Measurements from ENCODE around the gene NOSTRIN. TPM values are rescaled to one million over a fixed set of nuclear protein-coding genes. Genes with fewer than 3 reads are reported as not detected.
"Not testable (repeated sequence)": the region's sequence is repeated elsewhere in the genome, so short reads cannot be mapped to it uniquely, and the experiment has no call there.

NOSTRIN gene
- total and polyA plus RNA-seq, 3 donors from 2014 or later, result 28.9 to 99.8 (median 93.8) TPM

- intact Hi-C loops (cut with DNase I; ENCODE audit: low total_unique reads), result no loop called here
- H3K27ac ChIP-seq, result no peak overlapping the region
- H3K27me3 ChIP-seq, result no peaks in the 10 kb centered on the region
- no peaks in the 10 kb centered on the region for H3K4me1 ChIP-seq
- 57 to 74% methylated on average over 3 of the region's 3 CpGs for WGBS, 2 donors
- no peak for DNase-seq
- no peak for TF ChIP-seq POLR2A (IDR thresholded peaks at IDR 0.05)
- no peak for TF ChIP-seq CTCF (IDR thresholded peaks at IDR 0.05)
- H3K4me3 ChIP-seq, result peak overlapping the region in 1 of 2 donors; percentile 8
- no peaks in the 10 kb centered on the region for H3K9me3 ChIP-seq
- no peaks in the 10 kb centered on the region for H3K36me3 ChIP-seq (ENCODE audit: low read depth, missing control alignments)
Observed at GRCh38 chr2:168787098-168787781, 15.2 kb upstream of the NOSTRIN start.

- no peak overlapping the region for H3K27ac ChIP-seq
- H3K4me3 ChIP-seq, result no peak overlapping the region
- intact Hi-C loops (cut with DNase I; ENCODE audit: low total_unique reads), result no loop called here
- H3K36me3 ChIP-seq (ENCODE audit: low read depth, missing control alignments), result no peaks in the 10 kb centered on the region
- 36 to 69% methylated on average over 1 of the region's 1 CpG for WGBS, 2 donors
- no peak for DNase-seq
- TF ChIP-seq CTCF (IDR thresholded peaks at IDR 0.05), result no peak
- TF ChIP-seq POLR2A (IDR thresholded peaks at IDR 0.05), result no peak
- H3K9me3 ChIP-seq, result no peaks in the 10 kb centered on the region
- H3K27me3 ChIP-seq, result no peaks in the 10 kb centered on the region
- no peaks in the 10 kb centered on the region for H3K4me1 ChIP-seq
Observed at GRCh38 chr2:168787782-168788376, 14.6 kb upstream of the NOSTRIN start.

- WGBS, 2 donors, result 62 to 65% methylated on average over 7 of the region's 7 CpGs
- Histone ChIP-seq H3K27me3 (no peaks in the 10 kb centered on the region), H3K36me3 (ENCODE audit: low read depth, missing control alignments) (no peaks in the 10 kb centered on the region), H3K27ac (no peak overlapping the region), H3K4me1 (no peaks in the 10 kb centered on the region), H3K4me3 (no peak overlapping the region), H3K9me3 (no peaks in the 10 kb centered on the region)
- TF ChIP-seq POLR2A (IDR thresholded peaks at IDR 0.05) (no peak), CTCF (IDR thresholded peaks at IDR 0.05) (no peak)
- DNase-seq, result no peak
- intact Hi-C loops (cut with DNase I; ENCODE audit: low total_unique reads), result no loop called here
Observed at GRCh38 chr2:168789776-168790175, 12.7 kb upstream of the NOSTRIN start.

- Histone ChIP-seq H3K9me3 (no peaks in the 10 kb centered on the region), H3K27me3 (no peaks in the 10 kb centered on the region), H3K4me3 (no peak overlapping the region), H3K27ac (no peak overlapping the region), H3K4me1 (no peaks in the 10 kb centered on the region), H3K36me3 (ENCODE audit: low read depth, missing control alignments) (no peaks in the 10 kb centered on the region)
- WGBS, 2 donors, result 85 to 95% methylated on average over 5 of the region's 5 CpGs
- TF ChIP-seq CTCF (IDR thresholded peaks at IDR 0.05) (no peak), POLR2A (IDR thresholded peaks at IDR 0.05) (no peak)
- no peak for DNase-seq
- intact Hi-C loops (cut with DNase I; ENCODE audit: low total_unique reads), result no loop called here
Observed at GRCh38 chr2:168790226-168790902, 12.1 kb upstream of the NOSTRIN start.

- H3K27ac ChIP-seq; H3K4me1 ChIP-seq; H3K36me3 ChIP-seq (ENCODE audit: low read depth, missing control alignments); H3K4me3 ChIP-seq; H3K27me3 ChIP-seq; intact Hi-C loops (cut with DNase I; ENCODE audit: low total_unique reads); DNase-seq; H3K9me3 ChIP-seq: not testable (repeated sequence)
- WGBS, 2 donors, result 89 to 94% methylated on average over 2 of the region's 2 CpGs
Observed at GRCh38 chr2:168791140-168791539, 11.3 kb upstream of the NOSTRIN start.
